OCI-LY7 (cell line): ENCODE data around the gene USP38. TPM values are rescaled to one million over a fixed set of nuclear protein-coding genes. Genes with fewer than 3 reads are reported as not detected.

Experiments
- BruUV-seq: library from RNA; stranded (reverse); fragments of 400-500 nt; replicated peaks from 2 replicates; lab custom pipeline; 2021; lab: Mats Ljungman, UMichigan
- CTCF ChIA-PET: fragments of 300-600 bp; sonication (Branson Sonifier 250); formaldehyde crosslinking; loops from one replicate; lab custom pipeline; 2022; ENCODE audit warnings: antibody characterized with exemption; ENCODE audit not compliant: unreplicated experiment; lab: Charles Lee
- POLR2A ChIA-PET: fragments of 300-600 bp; sonication (Branson Sonifier 250); formaldehyde crosslinking; loops from one replicate; lab custom pipeline; 2022; ENCODE audit warnings: antibody characterized with exemption; lab: Charles Lee
- DNase-seq: peaks from one replicate; pipeline ENCODE4 v3.0.0-alpha.2; 2015; ENCODE audit warnings: low spot score
- H2AFZ ChIP-seq: fragments of 200-600 bp; sonication (generic), shearing (Covaris generic); 2 replicates; pipeline ENCODE4 v1.6.1; 2014; ENCODE audit warnings: mild to moderate bottlenecking, antibody characterized with exemption, low read length, moderate library complexity
- H3K27ac ChIP-seq: fragments of 200-600 bp; sonication (generic); 2 replicates; pipeline ENCODE4 v1.5.1; 2014; ENCODE audit warnings: mixed run types, low read depth, mild to moderate bottlenecking, moderate library complexity, low read length, inconsistent platforms; ENCODE audit not compliant: poor library complexity, severe bottlenecking
- H3K36me3 ChIP-seq: fragments of 200-600 bp; sonication (generic); 2 replicates; pipeline ENCODE4 v1.6.1; 2014; ENCODE audit warnings: mild to moderate bottlenecking, antibody characterized with exemption, low read length, moderate library complexity, mixed read lengths; ENCODE audit not compliant: insufficient read depth
- H3K4me1 ChIP-seq: fragments of 200-600 bp; sonication (generic); 2 replicates; pipeline ENCODE4 v1.5.1; 2014; ENCODE audit warnings: mild to moderate bottlenecking, low read length; ENCODE audit not compliant: insufficient read depth, poor library complexity, severe bottlenecking
- H3K4me2 ChIP-seq: fragments of 200-600 bp; sonication (generic); 2 replicates; pipeline ENCODE4 v1.6.1; 2014; ENCODE audit warnings: mild to moderate bottlenecking, low read length
- H3K4me3 ChIP-seq: fragments of 200-600 bp; sonication (generic); 2 replicates; pipeline ENCODE4 v1.5.1; 2014; ENCODE audit warnings: mild to moderate bottlenecking, low read depth, low read length; ENCODE audit not compliant: poor library complexity, severe bottlenecking
- H3K79me2 ChIP-seq: fragments of 200-600 bp; sonication (generic); 2 replicates; pipeline ENCODE4 v1.6.1; 2016; ENCODE audit warnings: low read depth, mild to moderate bottlenecking, low read length, moderate library complexity, mixed read lengths; ENCODE audit not compliant: insufficient read depth
- H3K9me2 ChIP-seq: fragments of 200-600 bp; sonication (generic); 2 replicates; pipeline ENCODE4 v1.6.1; 2016; ENCODE audit warnings: mild to moderate bottlenecking, low read length, mixed read lengths; ENCODE audit not compliant: insufficient read depth
- H3K9me3 ChIP-seq: fragments of 200-600 bp; sonication (generic); 2 replicates; pipeline ENCODE4 v1.6.1; 2014; ENCODE audit warnings: mild to moderate bottlenecking, mixed run types, low read length, mixed read lengths
- H4K20me1 ChIP-seq: fragments of 200-600 bp; sonication (generic); 2 replicates; pipeline ENCODE4 v1.6.1; 2014; ENCODE audit warnings: mild to moderate bottlenecking, antibody characterized with exemption, low read length, moderate library complexity, mixed read lengths; ENCODE audit not compliant: insufficient read depth
- CTCF ChIP-seq: fragments of 200-600 bp; sonication (generic); conservative IDR thresholded peaks from 2 replicates; pipeline ENCODE4 v1.5.1; 2014; ENCODE audit warnings: mild to moderate bottlenecking, antibody characterized with exemption, low read length, moderate library complexity, mixed read lengths
- EZH2phosphoT487 ChIP-seq: fragments of 200-600 bp; sonication (generic); IDR thresholded peaks from 2 replicates; pipeline ENCODE4 v1.6.1; 2018; ENCODE audit warnings: low read depth, borderline replicate concordance, mild to moderate bottlenecking, mixed run types, antibody characterized with exemption, low read length, moderate library complexity, mixed read lengths
- intact Hi-C: fragments of 100-400 bp; cut with micrococcal nuclease; formaldehyde crosslinking; loops from one replicate; pipeline ENCODE4 v1.10.0; 2022; ENCODE audit not compliant: unreplicated experiment
- total RNA-seq, 2 experiments: library from RNA; depleted of rRNA in 1 of 2; stranded (reverse); fragments of >200 nt in 1 of 2; shearing (Covaris generic) in 1 of 2; gene quantifications; 2 replicates each; pipeline ENCODE4 v1.2.3, GENCODE V29; 2014 to 2022

Gene USP38
- total RNA-seq, 2 experiments from 2014 or later = 23.6 to 25.7 TPM

GRCh38 chr4:143250617-143251016 lies 65.9 kb downstream of the USP38 start:
- Histone ChIP-seq H4K20me1 (no peaks in the 10 kb centered on the region), H3K4me1 (no peaks in the 10 kb centered on the region), H2AFZ (no peak overlapping the region), H3K36me3 (no peaks in the 10 kb centered on the region), H3K27ac (no peak overlapping the region), H3K4me3 (no peak overlapping the region), H3K79me2 (no peaks in the 10 kb centered on the region), H3K9me3 (no peaks in the 10 kb centered on the region), H3K4me2 (no peak overlapping the region), H3K9me2 (no peaks in the 10 kb centered on the region)
- BruUV-seq = no TSS peak
- ChIA-PET CTCF (no interaction called here), POLR2A (interaction anchor here (0.8 to 1.3 kb wide), 3 partner anchors 10 to 60 kb away, joined by 3 read pairs; no protein-coding TSS in a partner anchor)
- TF ChIP-seq EZH2phosphoT487 = no peak
- TF ChIP-seq CTCF = no peak
- no peak for DNase-seq
- intact Hi-C loops = no loop called here

GRCh38 chr4:143251348-143251747 lies 66.6 kb downstream of the USP38 start:
- POLR2A ChIA-PET = interaction anchor here (0.5 to 1.0 kb wide), 3 partner anchors 9 to 61 kb away, joined by 3 read pairs; no protein-coding TSS in a partner anchor
- no peak overlapping the region for H3K27ac ChIP-seq
- no peaks in the 10 kb centered on the region for H3K36me3 ChIP-seq
- H2AFZ ChIP-seq = no peak overlapping the region
- no peaks in the 10 kb centered on the region for H3K9me2 ChIP-seq
- no peak for DNase-seq
- no peak overlapping the region for H3K4me3 ChIP-seq
- CTCF ChIA-PET = no interaction called here
- no TSS peak for BruUV-seq
- TF ChIP-seq CTCF (no peak), EZH2phosphoT487 (no peak)
- H3K4me2 ChIP-seq = no peak overlapping the region
- H3K79me2 ChIP-seq = no peaks in the 10 kb centered on the region
- H4K20me1 ChIP-seq = no peaks in the 10 kb centered on the region
- intact Hi-C loops = no loop called here
- H3K4me1 ChIP-seq = no peaks in the 10 kb centered on the region
- H3K9me3 ChIP-seq = no peaks in the 10 kb centered on the region

- H2AFZ ChIP-seq = no peak overlapping the region
- H3K36me3 ChIP-seq = no peaks in the 10 kb centered on the region
- no peaks in the 10 kb centered on the region for H3K9me3 ChIP-seq
- no peaks in the 10 kb centered on the region for H3K4me1 ChIP-seq
- H3K79me2 ChIP-seq = no peaks in the 10 kb centered on the region
- no peak for TF ChIP-seq CTCF
- no peak for TF ChIP-seq EZH2phosphoT487
- H3K9me2 ChIP-seq = no peaks in the 10 kb centered on the region
- intact Hi-C loops = no loop called here
- H3K4me2 ChIP-seq = no peak overlapping the region
- no peak for DNase-seq
- H3K4me3 ChIP-seq = no peak overlapping the region
- POLR2A ChIA-PET = interaction anchor here (0.5 to 1.0 kb wide), 2 partner anchors 13 to 62 kb away, joined by 3 read pairs; no protein-coding TSS in a partner anchor
- CTCF ChIA-PET = no interaction called here
- H3K27ac ChIP-seq = no peak overlapping the region
- H4K20me1 ChIP-seq = no peaks in the 10 kb centered on the region
- BruUV-seq = no TSS peak
Measured at GRCh38 chr4:143251779-143252178, 67.1 kb downstream of the USP38 start.
